Nephron progenitor cell (in vitro differentiated cells): ENCODE measurements around the gene PSMB11.
"Not testable (repeated sequence)": the region's sequence is repeated elsewhere in the genome, so short reads cannot be mapped to it uniquely, and the experiment has no call there.

Experiments used
- DNase-seq: peaks from one replicate; pipeline ENCODE4 v3.0.0; 2021
- H3K27ac Mint-ChIP-seq: 2 replicates; pipeline ENCODE4 v1.8.0; 2021; ENCODE audit warnings: mild to moderate bottlenecking, moderate library complexity, mixed read lengths
- H3K27me3 Mint-ChIP-seq: 2 replicates; pipeline ENCODE4 v1.8.0; 2021; ENCODE audit warnings: mild to moderate bottlenecking, low read depth, mixed read lengths; ENCODE audit not compliant: poor library complexity
- H3K36me3 Mint-ChIP-seq: 2 replicates; pipeline ENCODE4 v1.8.0; 2021; ENCODE audit warnings: low read depth, mixed read lengths
- H3K4me1 Mint-ChIP-seq: 2 replicates; pipeline ENCODE4 v1.8.0; 2021; ENCODE audit warnings: mixed read lengths
- H3K4me3 Mint-ChIP-seq: 2 replicates; pipeline ENCODE4 v1.8.0; 2021; ENCODE audit warnings: mild to moderate bottlenecking, moderate library complexity, mixed read lengths
- H3K9me3 Mint-ChIP-seq: 2 replicates; pipeline ENCODE4 v1.8.0; 2021; ENCODE audit warnings: mild to moderate bottlenecking, moderate library complexity, mixed read lengths
- TF ChIP-seq, protein P1 (sequence below): fragments of 200-600 bp; sonication (generic); IDR thresholded peaks from 2 replicates; pipeline ENCODE4 v1.5.0; 2021; ENCODE audit warnings: antibody characterized with exemption

Gene PSMB11

DNA sequence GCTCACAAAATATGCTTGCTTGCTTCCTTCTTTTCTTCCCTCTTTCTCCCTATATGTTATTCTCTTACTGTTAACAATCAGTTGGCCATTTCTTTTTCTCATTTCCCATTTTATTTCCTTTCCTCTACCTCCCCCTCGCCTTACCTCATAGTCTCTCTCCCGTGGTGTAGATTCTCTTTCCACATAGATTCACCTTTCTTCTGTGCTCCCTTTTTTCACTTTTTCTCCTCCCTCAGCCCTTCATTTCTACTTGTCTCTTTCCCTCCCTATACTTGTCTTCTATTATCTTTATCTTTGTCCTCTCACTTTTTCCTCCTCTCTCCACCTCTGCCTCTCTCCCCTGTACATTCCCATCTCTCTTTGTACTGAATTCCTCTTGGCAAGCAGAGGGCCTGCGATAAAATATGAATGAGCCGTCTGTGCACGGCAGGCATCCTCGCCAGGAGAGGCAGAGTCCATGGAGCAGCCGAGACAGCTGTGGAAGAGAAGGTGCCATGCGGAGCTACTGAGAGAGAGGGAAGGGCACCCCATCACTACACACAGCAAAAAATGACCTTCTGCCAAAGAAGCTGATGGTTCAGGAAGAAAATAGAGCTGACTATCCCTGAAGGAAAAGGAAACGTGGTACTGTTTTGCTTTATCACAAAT is 44.2 kb upstream of the PSMB11 start:
- Mint-ChIP-seq H3K4me1 (peaks cover 12% of the 10 kb centered on the region), H3K27ac (no peak overlapping the region), H3K27me3 (no peaks in the 10 kb centered on the region), H3K36me3 (peaks cover 11% of the 10 kb centered on the region), H3K4me3 (no peak overlapping the region), H3K9me3 (no peaks in the 10 kb centered on the region)
- TF ChIP-seq, protein P1, sequence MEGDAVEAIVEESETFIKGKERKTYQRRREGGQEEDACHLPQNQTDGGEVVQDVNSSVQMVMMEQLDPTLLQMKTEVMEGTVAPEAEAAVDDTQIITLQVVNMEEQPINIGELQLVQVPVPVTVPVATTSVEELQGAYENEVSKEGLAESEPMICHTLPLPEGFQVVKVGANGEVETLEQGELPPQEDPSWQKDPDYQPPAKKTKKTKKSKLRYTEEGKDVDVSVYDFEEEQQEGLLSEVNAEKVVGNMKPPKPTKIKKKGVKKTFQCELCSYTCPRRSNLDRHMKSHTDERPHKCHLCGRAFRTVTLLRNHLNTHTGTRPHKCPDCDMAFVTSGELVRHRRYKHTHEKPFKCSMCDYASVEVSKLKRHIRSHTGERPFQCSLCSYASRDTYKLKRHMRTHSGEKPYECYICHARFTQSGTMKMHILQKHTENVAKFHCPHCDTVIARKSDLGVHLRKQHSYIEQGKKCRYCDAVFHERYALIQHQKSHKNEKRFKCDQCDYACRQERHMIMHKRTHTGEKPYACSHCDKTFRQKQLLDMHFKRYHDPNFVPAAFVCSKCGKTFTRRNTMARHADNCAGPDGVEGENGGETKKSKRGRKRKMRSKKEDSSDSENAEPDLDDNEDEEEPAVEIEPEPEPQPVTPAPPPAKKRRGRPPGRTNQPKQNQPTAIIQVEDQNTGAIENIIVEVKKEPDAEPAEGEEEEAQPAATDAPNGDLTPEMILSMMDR, result no peak
- DNase-seq, result no peak

DNA sequence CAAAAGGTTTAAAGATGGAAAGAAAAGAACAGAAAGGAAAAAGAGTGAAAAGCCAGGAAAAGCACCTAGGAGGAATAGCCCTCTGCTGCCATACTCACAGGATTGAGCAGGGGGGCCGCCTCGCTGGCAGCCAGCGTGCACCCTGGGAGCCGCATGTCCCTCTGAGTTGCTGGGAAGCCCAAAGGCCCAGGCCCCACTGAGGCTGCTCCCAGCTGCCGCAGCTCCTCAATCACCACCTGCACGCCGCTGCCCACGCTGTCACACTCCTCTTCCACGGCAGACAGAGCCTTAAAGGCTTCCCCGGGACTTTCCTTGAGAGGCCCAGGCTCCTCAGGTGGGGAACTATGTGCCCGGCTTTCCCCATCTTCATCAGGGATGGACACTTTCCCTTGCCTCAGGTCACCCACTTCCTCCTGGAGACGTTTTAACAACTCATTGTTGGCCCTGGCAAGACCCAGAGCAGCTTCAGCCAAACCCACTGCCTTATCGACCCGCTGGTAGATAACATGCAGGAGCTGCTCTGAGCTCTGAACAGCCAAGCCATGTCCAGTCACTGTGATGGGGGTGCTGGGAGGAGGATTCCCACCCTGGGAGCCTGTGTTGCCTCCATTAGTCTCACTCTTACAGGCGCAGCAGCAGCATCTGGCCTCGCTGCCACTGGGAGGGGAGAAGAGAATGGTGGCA is 43.5 kb upstream of the PSMB11 start:
- TF ChIP-seq, protein P1, result no peak
- Mint-ChIP-seq H3K27ac (peak overlapping the region; percentile 85), H3K4me1 (peaks cover 7% of the 10 kb centered on the region), H3K9me3 (no peaks in the 10 kb centered on the region), H3K4me3 (no peak overlapping the region), H3K36me3 (peaks cover 9% of the 10 kb centered on the region), H3K27me3 (no peaks in the 10 kb centered on the region)
- no peak for DNase-seq

DNA sequence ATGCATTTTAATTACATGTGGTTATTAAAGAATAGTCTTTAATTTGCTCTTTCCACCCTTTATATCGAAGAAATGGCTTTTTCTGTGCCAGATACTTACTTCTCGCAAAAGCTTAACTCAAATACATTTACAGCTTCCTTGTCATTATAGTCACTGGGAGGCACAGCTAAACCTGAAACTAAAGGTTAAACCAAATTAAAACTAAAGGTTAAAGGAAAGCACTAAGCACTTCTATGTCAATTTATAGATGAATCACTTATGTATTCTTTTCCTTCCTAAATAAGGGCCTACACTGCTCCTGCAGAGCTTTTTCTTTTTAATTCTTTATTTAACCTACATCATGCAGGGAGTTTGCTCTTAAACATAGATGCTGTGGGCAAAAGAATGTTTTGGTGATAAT is 41.2 kb upstream of the PSMB11 start:
- peaks cover 3% of the 10 kb centered on the region for H3K36me3 Mint-ChIP-seq
- H3K9me3 Mint-ChIP-seq, result no peaks in the 10 kb centered on the region
- no peak overlapping the region for H3K4me3 Mint-ChIP-seq
- H3K27ac Mint-ChIP-seq, result no peak overlapping the region
- DNase-seq, result no peak
- peaks cover 12% of the 10 kb centered on the region for H3K4me1 Mint-ChIP-seq
- no peaks in the 10 kb centered on the region for H3K27me3 Mint-ChIP-seq
- TF ChIP-seq, protein P1, result no peak

DNA sequence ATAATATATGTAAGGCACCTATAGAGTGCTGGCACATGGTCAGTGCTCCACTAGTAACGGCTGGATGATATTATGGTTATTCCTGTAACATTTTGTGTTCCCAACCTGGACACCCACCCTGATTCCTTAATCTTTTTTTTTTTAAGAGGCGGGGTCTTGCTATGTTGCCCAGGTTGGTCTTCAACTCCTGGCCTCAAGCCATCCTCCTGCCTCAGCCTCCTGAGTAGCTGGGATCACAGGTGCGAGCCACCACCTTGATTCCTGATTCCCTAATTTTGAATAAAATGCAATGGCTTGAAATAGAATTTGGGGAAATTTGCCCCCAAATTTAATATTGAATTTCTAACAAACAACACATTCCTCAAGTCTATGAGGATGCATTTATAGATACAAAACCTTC is 39.4 kb upstream of the PSMB11 start:
- Mint-ChIP-seq H3K4me3 (no peak overlapping the region), H3K36me3 (peaks cover 3% of the 10 kb centered on the region), H3K9me3 (peaks cover 4% of the 10 kb centered on the region), H3K4me1 (peaks cover 28% of the 10 kb centered on the region), H3K27me3 (no peaks in the 10 kb centered on the region), H3K27ac (no peak overlapping the region)
- no peak for DNase-seq
- TF ChIP-seq, protein P1, result no peak

DNA sequence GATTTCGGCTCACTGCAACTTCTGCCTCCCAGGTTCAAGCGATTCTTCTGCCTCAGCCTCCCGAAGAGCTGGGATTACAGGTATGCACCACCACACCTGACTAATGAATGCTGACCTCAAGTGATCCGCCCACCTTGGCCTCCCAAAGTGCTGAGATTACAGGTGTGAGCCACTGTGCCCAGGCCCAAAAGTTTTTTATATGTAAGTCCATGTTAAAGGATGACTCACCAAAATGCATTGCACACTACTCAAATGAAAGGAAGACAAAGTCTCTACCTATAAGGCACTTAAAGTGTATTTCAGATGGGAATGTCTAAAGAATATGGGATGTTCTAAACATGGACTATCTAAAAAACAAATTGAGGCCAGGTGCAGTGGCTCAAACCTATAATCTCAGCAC is 37.7 kb upstream of the PSMB11 start:
- peaks cover 13% of the 10 kb centered on the region for H3K9me3 Mint-ChIP-seq
- not testable (repeated sequence) for DNase-seq, H3K27me3 Mint-ChIP-seq, H3K27ac Mint-ChIP-seq, H3K4me3 Mint-ChIP-seq
- peaks cover 12% of the 10 kb centered on the region for H3K36me3 Mint-ChIP-seq
- H3K4me1 Mint-ChIP-seq, result peaks cover 41% of the 10 kb centered on the region

DNA sequence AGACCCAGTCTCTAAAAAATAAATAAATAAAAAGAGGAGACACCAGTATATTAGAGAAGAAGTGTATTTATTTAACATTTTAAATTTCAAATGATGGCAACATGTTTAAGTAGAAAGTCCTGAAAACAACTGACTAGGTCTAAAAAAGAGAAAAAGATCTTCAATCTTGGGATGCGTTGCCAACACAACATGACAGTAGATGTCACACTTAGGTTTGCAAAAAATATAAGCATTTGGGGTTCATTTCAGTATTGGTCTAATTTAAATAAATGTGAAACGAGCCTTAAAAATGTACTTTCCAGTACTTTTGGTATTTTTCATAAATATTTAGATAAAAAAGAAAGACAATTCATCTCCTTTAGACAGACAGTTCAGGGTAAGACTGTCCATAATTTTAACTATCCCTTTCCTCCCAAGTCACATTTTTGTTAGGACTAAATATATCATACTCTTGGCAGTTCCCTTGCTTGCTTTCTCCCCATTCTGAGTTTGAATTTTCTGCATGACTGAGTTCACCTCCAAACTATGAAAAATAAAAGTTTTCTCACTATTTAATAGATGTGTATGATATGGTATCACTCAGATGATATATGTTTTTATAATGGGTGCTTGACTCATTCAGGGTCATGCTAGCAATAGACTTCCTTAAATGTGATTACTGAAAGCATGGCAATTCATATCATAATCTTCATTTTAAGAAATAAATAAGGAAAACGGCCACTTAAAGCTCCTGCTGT is 36.4 kb upstream of the PSMB11 start:
- H3K4me1 Mint-ChIP-seq, result peaks cover 52% of the 10 kb centered on the region
- no peak for DNase-seq

More for the DNA sequence above, 36.4 kb upstream of the PSMB11 start:
- Mint-ChIP-seq H3K27me3 (no peaks in the 10 kb centered on the region), H3K27ac (peak overlapping the region; percentile 99), H3K36me3 (peaks cover 12% of the 10 kb centered on the region), H3K9me3 (peaks cover 13% of the 10 kb centered on the region), H3K4me3 (peak overlapping the region; percentile 91)
- TF ChIP-seq, protein P1, result no peak
